ENCODE results near the gene PIMREG.
A peak's percentile ranks its signal among the peaks of the same experiment; 100 is the strongest.

The PIMREG gene, protein sequence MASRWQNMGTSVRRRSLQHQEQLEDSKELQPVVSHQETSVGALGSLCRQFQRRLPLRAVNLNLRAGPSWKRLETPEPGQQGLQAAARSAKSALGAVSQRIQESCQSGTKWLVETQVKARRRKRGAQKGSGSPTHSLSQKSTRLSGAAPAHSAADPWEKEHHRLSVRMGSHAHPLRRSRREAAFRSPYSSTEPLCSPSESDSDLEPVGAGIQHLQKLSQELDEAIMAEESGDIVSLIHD

DNA sequence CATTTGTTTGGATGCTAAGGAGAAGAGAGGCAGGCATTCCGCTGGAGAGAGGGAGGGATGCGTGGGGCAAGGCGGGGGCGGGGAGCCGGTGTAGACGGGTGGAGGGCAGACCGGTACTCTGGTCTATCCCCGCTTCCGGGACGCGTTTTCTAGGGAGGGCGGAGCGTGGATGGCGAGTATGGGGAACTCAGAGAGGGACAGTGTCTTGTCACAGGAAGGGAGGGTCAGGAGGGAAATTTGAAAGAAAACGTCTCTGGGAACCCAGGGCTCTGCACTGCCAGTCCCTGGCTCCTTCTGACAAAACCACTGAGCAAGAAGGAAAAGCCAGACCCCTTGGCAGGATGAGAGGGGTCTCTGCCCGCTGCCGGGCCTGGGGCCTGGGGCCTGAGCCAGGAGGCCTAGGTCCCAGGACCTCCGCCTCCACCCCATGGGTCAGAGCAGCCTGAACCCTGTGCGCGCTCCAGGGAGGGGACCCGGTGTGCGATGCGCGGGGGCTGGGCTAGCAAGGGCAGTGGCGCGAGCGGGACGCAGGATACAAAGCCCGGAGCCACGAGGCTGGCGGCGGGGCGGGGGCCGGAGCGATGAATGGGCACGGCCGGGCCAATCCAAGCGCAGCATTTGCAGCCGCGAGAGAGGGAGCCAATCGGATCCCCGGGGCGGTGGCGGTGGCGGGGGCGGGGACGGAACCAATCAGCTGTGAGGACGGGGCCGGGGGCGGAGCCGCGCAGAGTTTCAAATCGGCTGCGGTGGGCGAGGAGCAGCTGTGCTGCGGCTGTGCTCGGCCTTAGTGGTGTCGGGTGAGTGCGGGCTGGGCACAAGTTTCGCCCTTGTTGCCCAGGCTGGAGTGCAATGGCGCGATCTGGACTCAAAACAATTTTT is at the start of gene PIMREG:
PIMREG (plus strand) TSS at position 764 of the 879 bp plus-strand sequence. CDS start 656 bp downstream, outside the sequence.
- DNase-seq (ENCODE audit: low read depth, low spot score): peak; percentile 54
- peak within 1 kb of the TSS; percentile 53 for H3K27ac ChIP-seq

DNA sequence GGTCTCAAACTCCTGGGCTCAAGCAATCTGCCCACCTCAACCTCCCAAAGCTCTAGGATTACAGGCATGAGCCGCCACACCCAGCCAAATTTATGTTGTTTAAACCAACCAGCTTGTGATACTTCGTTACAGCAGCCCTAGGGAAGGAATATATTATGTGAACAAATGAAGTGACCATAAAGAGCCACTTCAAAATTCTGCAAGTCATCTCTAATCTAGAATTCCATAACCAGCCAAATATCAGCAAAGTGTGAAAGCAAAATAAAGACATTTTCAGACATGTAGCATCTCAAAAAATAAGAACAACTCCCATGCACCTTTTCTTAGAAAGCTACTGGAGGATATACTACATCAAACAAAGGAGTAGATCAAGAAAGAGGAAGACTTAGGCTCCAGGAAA is 45.3 kb upstream of the PIMREG start:
- DNase-seq (ENCODE audit: low read depth, low spot score): no peak

DNA sequence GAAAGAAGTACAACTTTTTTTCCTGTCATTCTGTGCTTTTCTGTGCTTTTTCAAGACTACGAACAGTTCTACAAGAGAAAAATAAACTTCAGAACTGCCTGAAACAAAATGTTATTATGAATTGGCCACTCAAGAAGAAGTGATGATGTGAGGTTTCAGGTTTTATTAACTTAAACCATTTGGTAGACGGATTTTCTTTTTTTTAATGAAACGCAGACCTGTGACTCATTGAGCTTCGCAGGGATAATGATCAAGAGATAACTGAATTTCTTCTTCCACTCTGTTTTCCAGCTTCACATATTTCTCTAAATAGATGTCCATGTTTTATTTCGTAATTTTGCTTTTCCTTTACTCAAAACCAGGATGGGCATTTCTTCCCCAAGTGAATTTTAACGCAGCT is 42.0 kb upstream of the PIMREG start:
- no peak overlapping the region for H3K27ac ChIP-seq
- DNase-seq (ENCODE audit: low read depth, low spot score): no peak

More for the DNA sequence above, 45.3 kb upstream of the PIMREG start:
- H3K27ac ChIP-seq: no peak overlapping the region

DNA sequence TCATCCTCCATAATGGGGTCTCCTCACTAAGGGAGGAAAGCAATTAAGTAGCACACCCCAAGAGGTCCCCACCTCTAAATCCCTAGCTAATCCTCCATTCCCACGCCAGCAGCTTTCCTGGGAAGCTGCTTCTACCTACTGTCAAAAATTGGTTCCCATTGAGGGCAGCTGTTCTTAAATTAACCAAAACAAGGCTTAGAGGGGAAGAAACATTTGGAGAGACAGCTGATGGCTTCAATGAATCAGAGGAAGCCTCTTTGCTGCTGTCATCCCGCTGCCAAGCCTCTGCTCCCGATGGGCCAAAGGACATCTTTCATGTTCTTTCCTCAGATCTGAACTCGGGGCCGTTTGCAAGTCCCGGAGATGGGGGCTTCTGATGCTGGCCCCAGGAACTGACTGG is 36.0 kb upstream of the PIMREG start:
- no peak overlapping the region for H3K27ac ChIP-seq
- DNase-seq (ENCODE audit: low read depth, low spot score): no peak

DNA sequence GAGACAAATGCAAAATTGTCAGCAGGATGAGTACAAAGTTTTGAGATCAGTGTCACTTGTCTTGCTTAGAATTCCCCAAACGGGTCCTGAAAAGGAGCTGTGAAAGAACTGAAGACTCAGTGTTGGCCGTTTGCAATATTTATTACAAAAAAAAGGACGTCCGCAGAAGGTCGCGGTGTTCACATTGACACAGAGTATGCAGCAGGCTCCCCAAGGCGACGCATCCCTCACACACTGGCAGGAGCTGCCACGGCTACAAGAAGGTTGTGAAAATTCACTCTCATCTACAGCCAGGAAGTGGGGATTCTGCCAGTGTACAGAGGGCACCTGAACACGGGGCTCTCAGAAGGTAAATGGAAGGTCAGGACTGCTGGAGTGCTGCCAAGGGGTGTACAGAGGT is 35.5 kb upstream of the PIMREG start:
- no peak for DNase-seq (ENCODE audit: low read depth, low spot score)
- H3K27ac ChIP-seq: no peak overlapping the region

DNA sequence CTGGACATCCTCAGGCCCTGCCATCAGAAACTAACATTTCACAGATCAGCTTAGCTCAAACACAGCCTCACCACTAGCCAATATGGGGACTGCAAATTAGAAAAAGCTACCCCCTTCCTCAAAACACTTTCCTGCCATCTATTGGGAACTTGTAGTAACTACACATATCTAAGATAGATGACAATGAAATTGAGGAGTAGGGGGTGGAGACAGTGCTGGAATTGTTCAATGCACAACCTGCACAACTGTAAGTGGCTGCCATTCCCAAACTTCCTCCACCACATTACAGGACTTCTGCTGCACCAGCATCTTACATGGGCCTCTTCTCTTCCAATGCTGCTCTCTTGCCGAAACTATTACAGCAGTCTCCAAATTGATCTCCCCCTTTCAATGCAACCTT is 31.2 kb upstream of the PIMREG start:
- no peak for DNase-seq (ENCODE audit: low read depth, low spot score)

DNA sequence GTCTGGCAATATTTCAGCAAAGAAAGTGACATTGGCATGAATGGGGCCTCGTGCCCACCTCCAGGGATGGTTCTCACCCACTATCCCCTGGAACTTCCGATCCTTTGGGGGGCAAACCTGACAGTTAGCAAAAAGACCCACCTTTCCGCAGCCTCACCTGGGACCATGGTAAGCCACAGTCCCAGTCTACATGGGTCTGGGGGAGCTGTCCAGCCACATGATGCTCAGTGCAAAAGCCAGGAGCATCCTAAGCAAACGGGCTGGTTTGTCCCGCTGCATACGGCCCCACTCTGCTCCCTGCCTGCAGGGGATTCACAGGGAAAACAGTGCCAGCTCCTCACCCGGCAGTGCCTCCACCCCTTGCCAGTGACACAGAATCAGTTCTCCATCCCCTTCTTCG is 28.6 kb upstream of the PIMREG start:
- DNase-seq (ENCODE audit: low read depth, low spot score): no peak
- no peak overlapping the region for H3K27ac ChIP-seq

More for the DNA sequence above, 31.2 kb upstream of the PIMREG start:
- no peak overlapping the region for H3K27ac ChIP-seq

DNA sequence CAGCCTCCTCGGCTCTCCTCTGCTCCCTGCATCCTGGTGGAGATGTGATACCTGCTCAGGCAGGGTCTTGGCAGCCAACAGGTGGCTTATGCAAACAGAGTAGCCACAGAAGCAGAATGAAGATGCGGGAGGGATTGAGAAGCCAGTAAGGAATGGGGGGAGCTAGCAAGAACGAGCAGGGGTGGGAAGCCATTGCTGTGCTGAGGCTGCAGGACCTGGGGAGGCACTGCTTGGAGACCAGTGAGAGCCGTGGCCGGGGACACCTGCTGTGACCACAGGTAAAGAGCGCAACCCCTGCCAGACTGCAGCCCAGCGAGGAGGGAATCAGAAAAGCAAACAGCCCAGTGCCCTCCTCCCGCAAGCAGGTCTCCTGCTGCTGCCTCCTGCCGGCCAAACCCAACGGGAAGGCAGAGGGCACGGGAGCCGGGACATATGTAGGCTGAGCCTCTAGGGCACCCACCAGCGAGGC is 24.0 kb upstream of the PIMREG start:
- no peak for DNase-seq (ENCODE audit: low read depth, low spot score)
- H3K27ac ChIP-seq: no peak overlapping the region

DNA sequence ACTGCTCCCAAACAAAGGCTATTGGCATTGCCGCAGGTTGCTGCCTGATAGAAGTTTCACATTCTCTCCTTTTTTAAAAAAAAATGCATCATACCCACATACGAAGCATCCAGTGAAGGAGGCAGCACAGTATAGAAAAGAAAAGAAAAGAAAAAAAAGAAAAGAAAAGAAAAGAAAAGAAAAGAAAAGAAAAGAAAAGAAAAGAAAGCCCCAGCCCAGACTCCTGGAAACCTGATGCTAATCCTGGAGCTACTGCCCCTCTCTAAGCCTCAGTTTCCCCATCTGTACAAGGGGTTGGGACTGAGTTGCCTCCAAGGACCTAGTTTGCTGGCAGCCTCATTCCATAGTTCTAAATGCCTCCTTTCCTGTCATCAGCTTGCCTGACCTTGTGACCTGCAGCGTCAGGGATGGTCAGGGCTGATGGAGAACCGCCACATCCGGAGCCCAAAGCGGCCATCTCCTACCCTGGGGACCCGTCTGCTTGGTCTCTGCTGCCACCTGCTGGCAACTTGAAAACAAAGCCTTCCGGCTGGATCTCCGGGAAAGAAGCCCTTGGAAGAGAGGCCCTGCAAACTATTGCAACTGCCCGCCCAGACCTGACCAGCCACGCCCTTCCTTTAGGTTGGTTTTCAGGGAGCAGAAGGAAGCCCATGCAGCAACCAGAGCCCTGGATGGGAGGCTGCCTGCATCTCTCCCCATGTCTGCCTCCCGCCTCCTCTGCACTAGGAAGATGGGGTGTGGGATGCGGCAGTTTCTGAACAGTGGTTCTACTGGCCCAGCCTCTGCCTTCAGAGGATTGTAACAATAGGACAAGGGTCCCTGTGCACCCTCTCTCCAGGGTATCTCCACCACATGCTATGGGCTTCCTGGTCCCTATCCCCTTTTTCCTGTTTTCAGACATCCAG is 22.3 kb upstream of the PIMREG start:
- no peak for DNase-seq (ENCODE audit: low read depth, low spot score)

DNA sequence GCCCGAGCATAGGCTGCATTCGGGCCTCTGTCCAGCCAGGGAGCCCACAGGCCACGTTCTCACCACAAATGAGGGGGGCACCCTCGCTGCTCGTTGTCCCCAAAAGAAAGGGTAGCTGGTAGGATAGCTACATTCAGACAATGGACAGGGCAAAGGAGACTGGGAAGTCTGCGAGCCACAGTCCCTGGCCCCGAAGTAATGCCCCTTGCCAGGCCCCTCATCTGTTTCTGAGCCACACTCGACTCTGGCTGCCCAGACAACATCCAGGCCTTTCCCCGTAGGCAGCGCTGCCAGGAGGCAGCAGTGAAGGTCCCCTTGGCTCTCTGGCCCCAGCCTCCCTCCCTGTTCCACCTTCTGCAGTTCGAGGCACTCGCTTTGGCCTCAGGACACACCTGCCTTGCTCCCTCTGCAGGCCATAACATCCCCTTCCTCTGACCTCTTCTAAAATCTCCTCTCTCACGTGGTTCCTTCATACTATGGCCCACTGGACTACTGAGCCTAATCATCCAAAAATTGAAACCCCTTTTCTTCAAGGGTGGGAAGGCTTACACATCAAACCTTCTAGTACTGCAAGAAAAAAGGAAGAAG is 21.5 kb upstream of the PIMREG start:
- no peak overlapping the region for H3K27ac ChIP-seq
- DNase-seq (ENCODE audit: low read depth, low spot score): no peak

More for the DNA sequence above, 22.3 kb upstream of the PIMREG start:
- no peak overlapping the region for H3K27ac ChIP-seq

DNA sequence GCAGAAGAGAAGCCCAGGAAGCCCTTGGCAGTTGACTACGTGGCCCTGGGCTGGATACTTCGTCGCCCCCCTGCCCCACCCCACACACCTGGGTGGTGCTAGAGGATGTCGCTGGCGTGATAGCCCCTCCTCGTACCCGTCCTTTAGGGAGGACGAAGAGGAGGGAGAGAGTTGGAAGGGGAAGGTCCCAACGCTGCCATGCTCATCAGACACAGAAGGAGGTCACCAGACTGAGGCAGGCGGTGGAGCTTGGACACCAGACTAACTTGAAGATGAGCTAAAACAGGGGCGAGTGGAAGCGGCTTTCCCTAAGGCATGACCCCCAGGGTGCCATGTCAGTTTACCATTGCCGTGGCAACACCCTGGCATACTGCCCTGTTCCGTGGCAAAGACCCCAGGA is 20.3 kb upstream of the PIMREG start:
- no peak for DNase-seq (ENCODE audit: low read depth, low spot score)
- no peak overlapping the region for H3K27ac ChIP-seq

DNA sequence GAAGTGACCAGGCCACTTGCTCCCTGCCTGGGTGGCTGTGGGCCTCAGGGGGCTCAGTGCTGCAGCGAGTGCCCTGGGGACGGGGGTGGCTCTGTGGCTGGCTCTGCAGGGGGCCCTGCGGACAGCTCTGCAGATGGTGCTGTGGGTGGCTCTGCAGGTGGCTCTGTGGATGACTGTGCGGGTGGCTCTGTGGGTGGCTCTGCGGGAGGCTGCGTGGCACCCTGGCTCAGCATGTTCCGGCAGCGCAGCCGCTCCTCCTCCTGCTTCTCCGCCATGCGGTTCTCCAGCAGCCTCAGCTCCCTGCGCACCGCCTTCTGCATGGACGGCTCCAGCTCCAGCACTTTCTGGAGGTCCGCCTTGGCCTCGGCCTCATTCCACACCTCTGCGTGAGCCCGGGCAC is 18.8 kb upstream of the PIMREG start:
- DNase-seq (ENCODE audit: low read depth, low spot score): no peak
- no peak overlapping the region for H3K27ac ChIP-seq

DNA sequence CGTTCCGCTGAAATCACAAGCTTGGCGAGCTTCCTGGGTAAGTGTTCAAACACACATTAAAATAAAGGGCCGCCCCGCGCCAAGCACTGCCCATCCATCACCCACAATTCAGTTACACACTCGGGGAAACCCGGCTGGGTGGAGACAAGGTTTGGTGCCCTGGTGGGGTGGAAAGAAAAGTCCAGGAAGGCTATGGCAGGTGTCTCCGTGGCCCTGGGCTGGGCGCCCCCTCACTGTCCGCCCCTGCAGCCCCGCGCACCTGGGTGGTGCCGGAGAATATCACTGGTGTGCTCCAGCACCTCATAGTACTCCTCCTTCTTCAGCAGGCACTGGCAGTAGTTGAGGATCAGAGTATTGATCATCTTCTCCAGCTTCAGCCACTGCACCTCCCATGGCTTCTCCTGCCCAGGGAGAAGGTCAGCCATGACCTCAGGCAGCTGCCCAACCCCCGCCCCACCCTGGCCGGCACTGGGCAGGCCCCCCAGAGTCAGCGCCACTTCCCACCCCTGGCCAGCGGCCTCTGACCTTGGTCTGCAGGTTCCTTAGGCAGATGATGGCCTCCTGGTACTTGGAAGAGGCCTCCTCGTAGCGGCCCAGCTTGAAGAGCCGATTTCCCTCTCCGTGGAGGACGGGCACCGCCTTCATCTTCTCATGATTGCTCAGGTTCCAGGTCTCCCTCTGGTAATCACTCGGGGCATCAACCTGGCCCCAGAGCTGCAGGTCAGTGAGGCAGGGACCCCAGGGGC is 17.7 kb upstream of the PIMREG start:
- DNase-seq (ENCODE audit: low read depth, low spot score): no peak
- no peak overlapping the region for H3K27ac ChIP-seq

DNA sequence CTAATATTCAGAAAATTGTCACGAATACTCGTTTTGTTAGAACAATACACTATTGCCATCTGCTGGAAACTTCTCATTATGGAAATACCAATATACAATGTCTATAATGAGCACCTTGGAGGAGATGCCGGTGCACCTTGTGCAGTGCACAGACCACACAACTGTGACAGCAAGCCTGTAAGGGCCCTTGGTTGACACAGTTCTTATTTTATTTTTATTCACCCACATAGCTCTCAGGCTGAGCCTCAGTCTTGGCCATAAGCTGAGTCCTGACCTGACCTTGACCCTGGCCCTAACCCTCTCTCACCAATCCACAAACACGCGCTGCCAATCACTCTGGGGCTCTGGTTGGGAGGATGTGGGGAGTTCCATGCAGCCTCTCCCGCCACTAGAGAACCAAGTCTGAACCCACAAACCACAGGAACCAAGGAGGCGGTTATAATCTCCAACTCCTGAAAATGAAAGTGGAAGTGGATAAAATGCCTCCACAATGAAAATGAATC is 16.9 kb upstream of the PIMREG start:
- no peak overlapping the region for H3K27ac ChIP-seq
- no peak for DNase-seq (ENCODE audit: low read depth, low spot score)

DNA sequence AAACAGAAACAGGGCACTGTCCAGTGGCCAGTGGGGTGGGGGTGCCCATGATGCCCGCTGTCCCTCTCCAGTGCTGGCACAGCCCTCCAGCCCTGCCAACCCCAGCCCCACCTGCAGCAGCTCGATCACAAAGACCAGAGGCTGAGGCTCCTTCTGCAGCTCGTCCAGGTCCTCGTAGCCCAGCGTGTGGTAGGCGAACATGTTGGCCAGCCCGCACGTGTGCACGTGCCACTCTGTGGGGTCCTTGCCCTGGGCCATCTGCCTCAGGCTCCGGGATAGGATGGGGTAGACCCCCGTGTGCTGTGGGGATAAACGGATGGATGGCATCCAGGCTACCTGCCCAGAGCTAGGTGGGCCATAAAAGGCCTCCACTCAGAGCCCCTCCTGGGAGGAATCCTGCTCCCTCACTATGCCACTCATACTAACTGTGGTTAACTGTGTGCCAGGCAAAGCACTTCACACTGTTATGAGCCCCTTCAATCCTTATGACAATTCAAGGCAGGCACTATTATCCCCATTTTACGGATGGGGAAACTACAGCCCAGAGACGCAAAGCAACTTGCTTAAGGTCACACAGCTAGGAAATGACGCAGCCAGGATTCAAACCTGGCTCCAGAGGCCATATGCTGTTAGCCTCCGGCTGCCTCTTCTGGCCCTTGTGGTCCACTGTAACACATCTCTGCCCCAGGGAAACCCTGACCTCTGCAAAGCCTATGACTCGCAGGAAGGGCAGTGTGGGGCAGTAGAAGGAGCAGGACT is 15.9 kb upstream of the PIMREG start:
- no peak overlapping the region for H3K27ac ChIP-seq

DNA sequence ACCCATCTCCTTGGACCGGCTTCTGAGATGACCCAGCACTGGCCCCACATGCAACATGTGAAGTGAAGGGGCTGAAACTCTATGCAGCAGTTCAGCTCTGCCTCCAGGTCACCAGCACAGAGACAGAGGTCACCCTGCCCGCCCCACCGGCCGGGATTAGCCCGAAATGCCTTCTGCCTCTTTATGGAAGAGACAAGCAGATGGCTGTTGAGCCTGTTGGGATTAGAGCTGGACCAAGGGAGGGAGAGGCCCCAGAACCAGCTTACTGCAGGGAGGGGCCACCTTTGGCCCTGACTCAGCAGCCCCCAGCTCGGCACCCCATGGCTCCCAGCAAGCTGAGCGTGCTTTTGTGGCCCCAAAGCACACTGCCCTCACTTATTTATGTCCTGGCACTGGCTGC is 15.0 kb upstream of the PIMREG start:
- DNase-seq (ENCODE audit: low read depth, low spot score): no peak
- no peak overlapping the region for H3K27ac ChIP-seq

More for the DNA sequence above, 15.9 kb upstream of the PIMREG start:
- DNase-seq (ENCODE audit: low read depth, low spot score): no peak

DNA sequence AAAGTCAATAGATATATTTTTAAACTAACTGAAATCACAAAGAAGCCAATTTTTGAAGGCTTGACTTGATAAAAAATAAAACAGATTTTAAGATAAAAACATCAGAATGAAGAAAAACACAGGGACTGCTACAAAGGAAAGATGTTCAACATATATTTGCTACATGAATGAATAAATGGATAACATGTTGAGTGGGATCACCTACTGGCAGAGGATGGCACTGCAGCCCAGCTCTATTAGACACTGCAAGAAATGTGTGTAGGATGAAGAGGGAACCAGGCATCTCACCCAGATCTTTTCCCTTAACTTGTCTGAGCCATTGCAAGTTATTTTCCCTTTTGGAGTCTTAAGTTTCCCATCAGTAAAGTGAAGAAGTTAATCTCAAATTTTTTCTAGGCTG is 13.5 kb upstream of the PIMREG start:
- DNase-seq (ENCODE audit: low read depth, low spot score): no peak
- no peak overlapping the region for H3K27ac ChIP-seq

DNA sequence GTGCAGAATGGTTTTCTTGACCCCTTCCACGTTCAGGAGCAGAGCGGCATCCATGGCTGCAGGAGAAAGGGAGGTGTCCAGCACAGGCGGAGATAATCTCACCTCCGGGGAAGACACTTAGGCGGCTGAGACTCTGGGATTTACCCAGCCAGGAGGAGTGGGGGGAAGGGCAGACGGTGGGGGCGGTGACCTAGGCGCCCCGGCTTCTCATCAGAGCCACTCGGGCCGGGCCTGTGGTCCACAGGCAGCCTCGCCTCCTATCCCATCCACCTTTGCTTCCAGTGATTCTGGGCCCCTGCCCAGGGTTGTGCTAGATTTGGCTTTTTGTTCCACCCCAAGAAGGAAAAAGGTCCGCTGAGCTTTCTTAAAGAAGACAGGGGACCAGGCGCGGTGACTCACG is 9.2 kb upstream of the PIMREG start, which contains the start of gene AIPL1:
AIPL1 (minus strand) TSS at position 71 of the 400 bp plus-strand sequence; CDS start at position 54, 17 bp downstream.
- no peak for DNase-seq (ENCODE audit: low read depth, low spot score)
- no peak within 1 kb of the TSS for H3K27ac ChIP-seq

Measured in epithelial cell of prostate (primary cell).